Aorta (tissue), 5 donors: ENCODE results near the gene TALDO1. TPM values are rescaled to one million over a fixed set of nuclear protein-coding genes. Genes with fewer than 3 reads are reported as not detected.

ENCODE experiments used
- ATAC-seq: fragments of 200-7000 bp; cut with Tn5 transposase; one replicate; pipeline ENCODE4 v1.9.1; 2022; ENCODE audit warnings: moderate library complexity; ENCODE audit not compliant: low FRiP score
- DNase-seq, 2 donors: peaks; one replicate each; pipeline ENCODE4 v3.0.0-alpha.2; 2020
- H3K27ac ChIP-seq, 2 donors: one replicate each; pipeline ENCODE4 v1.5.1; 2013; ENCODE audit warnings: low read length in 2 of 2, mild to moderate bottlenecking in 2 of 2, moderate library complexity in 2 of 2, control low read depth in 1 of 2, inconsistent platforms in 1 of 2, low read depth in 1 of 2
- H3K27me3 ChIP-seq, 2 donors: one replicate each; pipeline ENCODE4 v1.6.1; 2013; ENCODE audit warnings: control low read depth in 1 of 2, low read length in 1 of 2, mild to moderate bottlenecking in 1 of 2, moderate library complexity in 1 of 2; ENCODE audit not compliant: insufficient read depth in 2 of 2, control insufficient read depth in 1 of 2
- H3K36me3 ChIP-seq, 2 donors: one replicate each; pipeline ENCODE4 v1.6.1; 2013; ENCODE audit warnings: control low read depth in 1 of 2, low read length in 1 of 2, mild to moderate bottlenecking in 1 of 2; ENCODE audit not compliant: insufficient read depth in 2 of 2, control insufficient read depth in 1 of 2
- H3K4me1 ChIP-seq, 2 donors: one replicate each; pipeline ENCODE4 v1.6.1; 2013; ENCODE audit warnings: low read length in 2 of 2, control low read depth in 1 of 2, mild to moderate bottlenecking in 1 of 2, moderate library complexity in 1 of 2; ENCODE audit not compliant: insufficient read depth in 2 of 2, control insufficient read depth in 1 of 2
- H3K4me3 ChIP-seq, 2 donors: one replicate each; pipeline ENCODE4 v1.5.1; 2013; ENCODE audit warnings: low read length in 2 of 2, control low read depth in 1 of 2, mild to moderate bottlenecking in 1 of 2
- H3K9me3 ChIP-seq: one replicate; pipeline ENCODE4 v1.6.1; 2013; ENCODE audit warnings: mild to moderate bottlenecking, low read length; ENCODE audit not compliant: control insufficient read depth
- WGBS, 2 donors: extraction: QIAGEN DNeasy Blood & Tissue Kit; methylation state at CpG; one replicate each; pipeline ENCODE4 v1.1.7; 2013; 5-methylcytosine and 5-hydroxymethylcytosine counted together
- intact Hi-C, 2 donors: fragments of 100-400 bp; cut with DNase I; formaldehyde crosslinking; loops; one replicate each; pipeline versions ENCODE4 v1.14.2 to v1.15.0; 2022
- polyA plus RNA-seq, 2 donors: library from polyadenylated mRNA; stranded (reverse); fragments of 200-250 nt; gene quantifications; one replicate each; pipeline ENCODE4 v1.2.3, GENCODE V29; 2013
- total RNA-seq, 2 donors: library from RNA; stranded (reverse); fragmentation: NEBNext Ultra II Directional; extraction: Animal tissue kit (Norgen Biotek cat#: 25700); gene quantifications; one replicate each; pipeline ENCODE4 v1.2.1, GENCODE V29; 2021
- donor health status: healthy with polysubstance abuse.
- donor health status: Bipolar disorder and iron deficiency.
- donor health status: DM: no; HTN: no; CAD: no.
- donor health status: DM: no; HTN: no; CAD: no.
- donor health status: DM: yes; HTN: yes; CAD: no.

The TALDO1 gene
- total and polyA plus RNA-seq, 4 donors = 113 to 187 (median 126) TPM

DNA sequence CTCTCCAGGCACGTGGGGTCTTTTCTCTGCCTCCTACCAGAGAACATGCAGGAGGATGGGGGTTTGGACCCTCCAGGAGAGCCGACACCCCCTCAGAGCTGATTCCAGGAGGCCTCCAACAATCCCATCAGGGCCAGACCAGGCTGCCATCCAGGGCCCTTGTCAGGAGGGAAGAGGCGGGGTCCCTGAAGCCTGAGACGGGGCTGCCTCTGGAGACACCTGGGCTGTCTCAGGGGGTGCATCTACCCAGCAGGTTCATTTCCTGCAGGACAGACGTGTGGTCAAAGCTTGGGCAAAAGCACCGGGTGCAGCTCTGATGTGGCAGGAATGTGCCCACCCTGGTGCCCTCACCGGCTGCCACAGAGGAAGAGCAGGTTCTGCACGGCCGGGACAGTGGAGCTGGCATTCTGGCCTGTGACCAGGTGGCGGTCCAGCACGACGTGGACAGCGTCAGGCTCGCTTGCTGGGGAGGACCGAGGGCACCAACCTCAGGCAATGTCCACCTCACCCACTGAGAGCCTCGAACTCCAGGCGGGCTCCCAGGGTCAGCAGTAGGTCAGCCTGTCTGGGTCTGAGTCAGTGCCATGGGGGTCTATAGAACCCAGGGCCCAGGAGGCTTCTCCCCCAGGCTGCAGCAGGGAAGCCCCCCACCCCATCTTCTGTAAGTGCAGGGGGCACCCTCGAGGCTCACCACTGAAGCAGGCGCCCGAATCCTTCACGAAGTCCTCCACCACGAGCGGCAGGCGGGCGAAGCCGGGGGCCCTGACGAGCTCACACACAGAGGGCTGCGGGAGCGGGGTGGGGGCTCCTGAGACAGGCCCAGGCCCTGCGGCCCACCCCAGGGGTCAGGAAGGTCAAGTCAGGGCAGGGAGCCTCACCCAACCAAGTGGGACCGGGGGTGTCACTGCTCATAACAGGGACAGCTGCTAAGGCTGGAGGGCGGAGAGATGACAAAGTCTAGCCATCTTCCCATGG, 23.7 kb downstream of the TALDO1 start:
- H3K4me1 ChIP-seq = no peaks in the 10 kb centered on the region
- no peak for ATAC-seq
- no peak overlapping the region for H3K4me3 ChIP-seq
- H3K27me3 ChIP-seq = no peaks in the 10 kb centered on the region
- H3K36me3 ChIP-seq = peaks cover 0 to 1% of the 10 kb centered on the region in 2 donors
- DNase-seq = peak; percentile 45 to 74
- intact Hi-C loops = loop anchor here in 1 of 2 donors (10.0 kb wide), 1 partner anchor 216 kb away; no protein-coding TSS in a partner anchor
- H3K9me3 ChIP-seq = no peaks in the 10 kb centered on the region
- H3K27ac ChIP-seq = no peak overlapping the region
- 88 to 89% methylated on average over 32 of the region's 32 CpGs for WGBS, 2 donors

DNA sequence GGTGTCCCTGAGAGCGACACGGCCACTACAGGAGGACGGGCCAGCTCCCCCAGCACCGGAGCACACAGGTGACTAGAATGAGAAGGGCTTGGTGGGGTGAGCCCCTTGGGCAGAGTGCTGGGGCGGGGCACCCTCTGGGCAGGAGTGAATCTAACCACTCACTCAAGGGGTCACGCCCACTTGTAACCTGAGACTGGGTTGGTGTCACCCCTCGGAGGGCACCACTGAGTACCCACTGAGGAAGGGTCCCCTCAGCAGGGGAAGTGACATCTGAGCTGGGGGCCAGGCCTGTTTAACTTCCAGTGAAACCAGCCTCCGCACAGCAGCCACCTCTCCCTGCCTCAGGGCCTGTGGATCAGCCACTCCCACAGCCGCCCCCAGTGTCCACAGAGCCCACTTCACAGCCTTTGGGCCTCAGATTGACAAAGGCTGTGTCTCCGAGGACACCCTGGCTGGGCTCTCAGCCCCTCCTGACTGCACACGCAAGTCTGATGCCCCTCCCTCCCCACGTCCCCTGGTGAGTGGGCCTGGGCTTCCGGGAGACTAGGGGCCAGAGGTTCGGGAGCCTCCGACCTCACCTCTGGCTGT, 24.4 kb downstream of the TALDO1 start:
- H3K36me3 ChIP-seq = no peaks in the 10 kb centered on the region
- peak in 1 of 2 donors; percentile 46 for DNase-seq

DNA sequence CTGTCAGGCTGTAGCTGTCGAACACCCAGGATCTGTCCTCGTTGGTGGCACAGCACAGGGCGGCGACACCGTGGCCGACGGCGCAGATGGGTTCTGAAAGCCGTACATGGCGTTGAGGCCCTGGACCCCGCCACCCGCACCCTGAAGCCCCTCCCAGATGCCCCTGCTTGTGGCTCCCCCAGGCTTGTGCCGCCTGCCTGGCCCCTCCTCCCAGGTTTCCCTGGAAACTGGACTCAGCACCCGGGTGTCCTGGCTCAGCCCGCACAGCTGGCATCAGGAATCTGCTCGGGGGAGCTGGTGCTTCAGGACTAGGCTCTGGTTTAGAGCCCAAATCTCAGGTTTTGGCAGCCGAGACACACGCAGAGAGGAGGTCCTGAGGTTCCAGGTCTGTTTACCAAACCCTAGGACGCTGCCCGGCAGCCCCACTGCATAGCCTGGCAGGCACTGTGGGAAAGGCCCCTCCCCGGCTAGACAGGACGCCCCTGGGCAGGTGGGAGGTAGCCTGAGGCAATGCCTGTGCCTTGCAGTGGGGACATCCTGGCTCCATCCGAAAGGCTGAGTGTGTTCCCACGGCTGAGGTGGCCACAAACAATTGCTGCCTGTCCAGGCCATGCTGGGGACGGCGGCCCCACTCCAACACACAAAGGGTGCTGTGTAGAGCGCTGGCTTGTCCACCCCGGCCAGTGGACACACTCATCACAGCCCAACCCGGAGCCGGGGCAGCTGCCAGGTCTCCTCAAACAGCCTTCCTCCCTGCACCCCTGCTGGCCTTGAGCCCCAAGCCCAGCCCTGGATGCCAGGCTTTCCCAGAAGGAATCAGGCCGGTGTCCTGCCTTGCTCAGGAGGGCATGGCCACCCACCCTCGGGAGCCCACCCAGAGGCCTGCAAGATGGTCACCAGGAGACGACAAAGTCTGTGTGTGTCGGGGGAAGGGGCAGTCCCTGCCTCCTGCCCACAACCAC, 25.4 kb downstream of the TALDO1 start:
- Histone ChIP-seq H3K36me3 (no peaks in the 10 kb centered on the region), H3K9me3 (no peaks in the 10 kb centered on the region), H3K27me3 (no peaks in the 10 kb centered on the region), H3K4me3 (no peak overlapping the region), H3K4me1 (no peaks in the 10 kb centered on the region), H3K27ac (no peak overlapping the region)
- DNase-seq (peak; percentile 44 to 75), ATAC-seq (no peak)
- intact Hi-C loops = loop anchor here in 1 of 2 donors (10.0 kb wide), 1 partner anchor 218 kb away; no protein-coding TSS in a partner anchor
- 71 to 72% methylated on average over 34 of the region's 34 CpGs for WGBS, 2 donors

More for the DNA sequence above, 24.4 kb downstream of the TALDO1 start:
- Histone ChIP-seq H3K27ac (no peak overlapping the region), H3K27me3 (no peaks in the 10 kb centered on the region), H3K4me1 (no peaks in the 10 kb centered on the region), H3K9me3 (no peaks in the 10 kb centered on the region), H3K4me3 (no peak overlapping the region)
- intact Hi-C loops = loop anchor here in 1 of 2 donors (10.0 kb wide), 1 partner anchor 217 kb away; no protein-coding TSS in a partner anchor
- 79 to 80% methylated on average over 15 of the region's 15 CpGs for WGBS, 2 donors
- no peak for ATAC-seq

DNA sequence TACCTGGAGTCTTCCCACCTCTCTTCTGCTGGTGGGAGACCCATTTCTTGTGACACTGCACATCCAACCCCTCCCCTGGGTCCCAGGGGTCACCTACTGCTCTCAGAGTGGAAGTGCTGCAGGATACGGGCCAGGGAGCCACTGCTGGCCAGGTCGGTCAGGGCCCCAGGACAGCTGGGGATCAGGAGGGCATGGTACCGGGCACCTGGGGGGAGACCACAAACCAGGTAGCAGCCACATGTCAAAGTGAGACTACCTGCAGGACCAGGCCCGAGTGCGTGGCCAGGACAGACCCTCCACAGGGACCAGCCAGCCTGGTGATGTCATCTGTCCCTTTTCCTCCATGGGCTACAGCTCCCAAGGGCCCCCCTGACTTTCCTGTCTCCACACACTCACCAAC, 26.2 kb downstream of the TALDO1 start:
- H3K27me3 ChIP-seq = no peaks in the 10 kb centered on the region
- 86 to 91% methylated on average over 5 of the region's 5 CpGs for WGBS, 2 donors
- H3K27ac ChIP-seq = no peak overlapping the region
- no peaks in the 10 kb centered on the region for H3K36me3 ChIP-seq
- DNase-seq (peak; percentile 38 to 66), ATAC-seq (no peak)
- H3K9me3 ChIP-seq = no peaks in the 10 kb centered on the region
- H3K4me1 ChIP-seq = no peaks in the 10 kb centered on the region
- intact Hi-C loops = loop anchor here in 1 of 2 donors (10.0 kb wide), 1 partner anchor 219 kb away; no protein-coding TSS in a partner anchor
- no peak overlapping the region for H3K4me3 ChIP-seq

DNA sequence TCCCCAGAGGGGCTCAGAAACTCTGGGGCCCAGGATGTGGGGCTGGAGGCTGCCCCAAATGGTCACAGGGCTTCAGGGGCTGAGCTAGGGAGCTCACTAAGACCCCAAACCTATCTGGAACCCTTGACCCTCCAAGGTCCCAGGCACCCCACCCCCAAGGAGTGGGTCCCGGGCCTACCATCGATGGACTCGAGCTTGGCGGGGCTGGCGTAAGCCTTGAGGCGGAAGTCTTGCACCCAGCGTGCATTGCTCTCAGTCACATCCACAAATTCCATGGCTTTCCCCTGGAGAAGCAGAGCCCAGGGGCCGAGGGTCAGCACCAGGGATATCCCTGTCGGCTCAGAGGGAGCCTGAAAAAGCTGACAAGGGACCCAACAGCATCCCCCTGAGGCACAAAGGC, 26.6 kb downstream of the TALDO1 start:
- Histone ChIP-seq H3K27me3 (no peaks in the 10 kb centered on the region), H3K4me1 (no peaks in the 10 kb centered on the region), H3K36me3 (no peaks in the 10 kb centered on the region), H3K4me3 (no peak overlapping the region), H3K9me3 (no peaks in the 10 kb centered on the region), H3K27ac (no peak overlapping the region)
- ATAC-seq (no peak), DNase-seq (peak; percentile 47 to 69)
- intact Hi-C loops = loop anchor here in 1 of 2 donors (10.0 kb wide), 1 partner anchor 219 kb away; no protein-coding TSS in a partner anchor
- 90 to 91% methylated on average over 9 of the region's 9 CpGs for WGBS, 2 donors

DNA sequence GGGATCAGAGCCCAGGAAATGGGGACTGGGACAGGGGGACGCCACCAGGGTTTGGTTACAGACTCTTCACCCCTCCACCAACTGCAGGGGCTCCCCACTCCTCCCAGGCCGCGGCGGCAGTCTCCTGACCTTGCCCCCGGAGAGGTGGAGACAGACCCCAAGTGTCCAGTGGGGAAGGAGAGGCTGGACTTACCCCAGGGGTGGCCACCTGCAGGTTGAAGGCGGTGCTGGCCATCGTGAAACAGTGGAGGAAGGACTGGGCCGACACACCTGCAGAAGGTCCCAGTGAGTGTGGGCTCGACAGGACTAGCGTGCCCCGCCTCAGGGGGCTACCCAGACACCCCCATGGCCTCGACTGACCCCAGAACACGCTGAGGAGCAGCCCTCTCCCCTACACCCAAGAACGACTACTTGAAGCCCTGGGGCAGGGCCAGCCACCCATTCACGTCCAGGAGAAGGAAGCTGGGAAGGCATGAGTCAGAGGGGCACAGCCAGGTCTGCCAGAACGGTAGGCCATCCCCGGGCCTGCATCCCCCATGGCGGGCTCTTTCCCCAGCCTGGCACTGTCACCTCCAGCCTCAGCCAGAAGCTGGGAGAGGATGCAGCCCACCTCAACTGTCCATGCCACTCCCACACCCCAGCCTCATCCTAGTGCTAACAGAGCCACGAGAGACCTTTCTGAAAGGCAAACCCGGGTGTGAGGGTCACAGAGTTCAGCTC, 27.8 kb downstream of the TALDO1 start:
- Histone ChIP-seq H3K27me3 (no peaks in the 10 kb centered on the region), H3K9me3 (no peaks in the 10 kb centered on the region), H3K4me3 (no peak overlapping the region), H3K4me1 (no peaks in the 10 kb centered on the region), H3K36me3 (no peaks in the 10 kb centered on the region), H3K27ac (no peak overlapping the region)
- ATAC-seq = no peak
- intact Hi-C loops = loop anchor here in 1 of 2 donors (10.0 kb wide), 1 partner anchor 220 kb away; no protein-coding TSS in a partner anchor
- peak; percentile 44 to 76 for DNase-seq
- 65% methylated on average over 20 of the region's 20 CpGs for WGBS, 2 donors

DNA sequence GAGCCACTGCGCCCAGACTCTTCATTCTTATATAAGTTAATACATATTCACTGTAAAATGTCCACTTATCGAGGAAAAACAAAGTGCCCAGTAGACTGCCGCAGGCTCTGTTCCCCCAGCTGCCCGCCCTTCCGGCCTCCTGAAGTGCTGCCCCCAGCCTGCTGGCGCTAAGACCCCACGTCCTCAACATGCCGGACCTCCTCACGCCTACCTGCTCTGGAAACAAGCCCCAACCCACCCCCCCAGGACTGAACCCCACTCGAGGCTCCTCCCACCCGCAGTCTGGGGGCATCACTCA, 28.9 kb downstream of the TALDO1 start:
- H3K4me3 ChIP-seq = peak overlapping the region in 1 of 2 donors; percentile 62
- H3K27me3 ChIP-seq = no peaks in the 10 kb centered on the region
- WGBS, 2 donors = 33 to 34% methylated on average over 11 of the region's 11 CpGs
- H3K4me1 ChIP-seq = no peaks in the 10 kb centered on the region
- ATAC-seq (no peak), DNase-seq (no peak)
- H3K9me3 ChIP-seq = no peaks in the 10 kb centered on the region
- intact Hi-C loops = loop anchor here in 1 of 2 donors (10.0 kb wide), 1 partner anchor 221 kb away; no protein-coding TSS in a partner anchor
- no peaks in the 10 kb centered on the region for H3K36me3 ChIP-seq
- H3K27ac ChIP-seq = no peak overlapping the region
